Left forelimb (tissue), 1 donor: ENCODE measurements around the gene DTNB.

Experiments used
- DNase-seq: peaks from one replicate; pipeline ENCODE4 v3.0.0-alpha.2; 2018; ENCODE audit warnings: low spot score

The DTNB gene

DNA sequence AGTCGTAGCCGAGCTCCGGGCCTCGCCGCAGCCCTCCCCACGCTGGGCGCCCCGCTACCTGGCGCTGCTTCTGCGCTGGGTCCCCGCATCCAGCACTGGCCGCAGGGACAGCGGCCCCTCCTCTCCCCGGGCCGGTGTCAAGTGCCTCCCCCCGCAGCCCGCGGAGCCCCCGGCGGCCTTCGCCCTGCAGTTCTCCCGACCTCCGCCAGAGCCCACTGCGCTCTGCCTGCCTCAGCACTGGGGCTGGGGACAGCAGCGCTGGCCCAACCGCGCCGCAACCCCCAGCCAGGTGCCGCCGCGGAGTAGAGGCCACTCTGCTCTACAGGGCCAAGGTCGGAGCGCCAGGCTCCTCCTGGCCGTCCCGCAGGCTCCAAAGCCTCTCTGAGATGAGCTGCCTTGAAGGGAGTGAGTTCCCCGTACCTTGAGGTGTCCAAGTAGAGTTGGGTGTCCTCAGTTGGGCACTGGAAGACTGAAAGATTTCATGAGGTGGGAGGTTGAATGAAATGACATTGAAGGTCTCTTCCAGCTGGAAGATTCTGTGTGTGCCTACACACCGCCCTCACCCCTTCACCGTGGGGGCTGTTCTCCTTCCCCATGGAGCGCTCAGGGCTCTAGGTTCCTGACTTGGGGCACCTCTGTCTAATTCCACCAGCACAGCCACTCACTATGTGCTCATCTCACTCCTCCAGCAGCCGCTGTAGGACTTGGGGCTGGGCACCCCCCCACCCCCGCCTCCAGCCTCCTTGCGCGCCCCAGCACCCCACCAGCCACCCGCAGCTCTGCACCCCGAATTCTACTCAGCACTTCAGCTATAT is 330.8 kb downstream of the DTNB start:
- peak; percentile 87 for DNase-seq

DNA sequence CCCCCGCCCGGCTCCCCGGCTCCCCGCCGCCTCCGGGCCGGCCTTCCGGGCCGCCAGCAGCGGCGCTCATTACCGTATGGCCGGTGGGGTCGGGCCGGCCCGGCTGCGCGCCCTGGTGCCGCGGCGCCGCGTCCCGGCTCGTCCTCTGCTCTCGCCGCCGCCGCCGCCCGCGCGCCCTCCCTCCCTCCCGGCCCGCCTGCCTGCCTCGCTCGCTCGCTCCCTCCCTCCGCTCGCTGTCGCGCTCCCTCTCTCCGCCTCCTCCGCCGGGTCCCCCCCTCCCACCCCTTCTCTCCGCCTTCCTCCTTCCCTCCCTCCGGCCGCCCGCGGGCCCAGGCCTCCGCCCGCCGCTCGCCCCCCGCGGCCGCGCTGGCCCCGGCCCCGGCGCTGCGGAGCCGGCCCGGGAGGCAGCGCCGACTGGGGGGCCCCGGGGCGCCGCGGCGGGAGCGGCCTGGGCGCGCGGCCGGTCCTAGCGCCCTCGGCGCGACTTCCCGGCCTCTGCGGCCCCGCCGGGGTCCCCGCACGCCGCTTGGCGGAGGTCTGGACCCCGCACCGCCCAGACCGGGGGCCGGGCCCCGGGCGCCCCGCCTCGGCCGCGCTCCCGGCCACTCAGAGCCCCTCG is 331.5 kb downstream of the DTNB start, which contains the start of gene DNMT3A:
Gene DNMT3A (minus strand): TSS at position 173 of the 619 bp plus-strand sequence. CDS start 27,941 bp downstream, outside the sequence.
- peak; percentile 84 for DNase-seq

DNA sequence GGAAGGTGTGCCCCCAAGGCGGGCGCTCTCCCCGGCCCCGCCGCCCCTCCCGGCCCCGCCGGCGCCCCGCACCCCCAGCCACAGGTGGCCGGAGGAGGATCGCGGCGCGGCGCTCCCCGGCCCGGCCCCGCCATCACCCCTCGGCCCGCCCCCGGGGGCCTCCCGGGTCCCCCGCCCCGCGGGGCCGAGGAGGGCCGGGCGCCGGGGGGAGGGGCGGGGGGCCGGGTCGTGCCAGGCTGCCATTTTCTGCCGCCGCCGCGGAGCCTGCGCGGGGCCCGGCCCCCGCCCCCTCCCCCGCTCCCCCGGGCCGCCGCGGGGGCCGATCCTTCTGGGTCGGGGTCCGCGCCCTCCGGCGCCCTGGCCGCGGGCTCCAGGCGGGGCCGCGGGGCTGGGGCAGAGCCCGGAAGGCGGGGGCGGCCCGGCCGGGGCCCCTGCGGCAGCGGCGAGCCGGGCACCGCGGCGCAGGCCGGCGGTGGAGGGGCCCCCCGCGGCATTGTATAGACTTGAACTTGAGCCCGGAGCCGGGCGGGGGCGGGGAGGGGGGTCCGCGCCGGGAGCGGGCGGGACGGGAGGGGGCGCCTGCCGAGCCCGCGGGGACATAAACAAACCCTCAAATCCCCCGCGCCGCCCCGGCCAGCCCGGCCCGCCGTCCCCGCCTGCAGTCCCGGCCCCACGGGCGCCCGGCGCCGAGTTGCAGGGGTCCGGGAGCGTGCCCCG is 332.2 kb downstream of the DTNB start:
- no peak for DNase-seq

DNA sequence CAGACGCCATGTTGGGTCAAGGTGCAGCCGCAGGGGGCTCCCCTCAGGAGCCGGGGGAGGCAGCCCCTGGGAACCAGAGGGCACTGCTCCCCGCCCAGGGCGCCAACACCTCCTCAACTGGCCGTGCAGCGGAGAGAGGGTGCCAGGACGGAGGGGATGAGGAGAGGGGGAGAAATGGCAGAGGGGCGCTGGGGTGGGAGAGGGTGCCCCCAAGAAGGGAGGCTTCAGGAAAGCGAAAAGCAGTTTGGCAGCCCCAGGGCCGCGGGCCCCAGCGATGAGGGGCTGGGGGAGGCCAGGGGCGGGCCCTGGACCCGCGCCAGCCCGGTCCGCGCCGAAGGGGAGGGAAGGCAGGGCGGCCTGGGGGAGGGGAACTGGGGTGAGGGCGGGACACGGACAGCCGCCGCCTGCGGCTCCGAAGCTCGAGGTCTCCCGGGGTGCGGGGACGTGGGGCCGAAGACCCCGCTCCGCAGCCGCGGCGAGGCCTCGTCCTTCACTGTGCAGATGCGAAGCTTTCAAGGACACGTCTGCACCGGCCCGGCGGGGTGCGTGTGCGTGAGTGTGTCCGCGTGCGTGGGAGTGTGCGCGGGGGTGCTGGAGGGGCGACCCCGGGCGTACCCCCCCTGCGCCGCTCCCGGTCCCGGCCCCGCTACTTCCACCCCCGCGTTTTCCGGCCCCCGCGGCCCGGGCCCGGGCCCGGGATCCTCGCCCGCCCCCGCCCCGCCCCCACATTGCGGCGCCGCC is 333.0 kb downstream of the DTNB start:
- DNase-seq = peak; percentile 76

DNA sequence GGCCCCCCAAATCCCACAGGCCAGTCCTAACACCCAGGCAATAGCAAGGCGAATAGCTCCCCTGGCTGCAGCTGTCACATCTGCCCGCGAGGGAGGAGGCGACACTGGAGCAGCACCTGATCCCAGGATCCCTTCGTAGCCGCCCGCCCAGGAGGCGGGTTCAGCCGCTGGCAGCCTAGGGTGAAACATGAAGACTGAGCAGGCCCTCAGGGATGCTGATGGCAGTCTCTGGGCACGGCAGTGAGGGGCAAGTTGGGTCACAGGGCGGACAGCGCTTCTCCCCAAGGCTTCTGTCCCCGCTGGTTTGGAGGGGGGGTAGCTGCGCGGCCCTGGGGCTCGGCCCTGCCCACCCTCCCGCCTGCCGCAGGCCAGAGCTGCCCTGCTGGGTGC is 333.6 kb downstream of the DTNB start:
- DNase-seq = no peak

DNA sequence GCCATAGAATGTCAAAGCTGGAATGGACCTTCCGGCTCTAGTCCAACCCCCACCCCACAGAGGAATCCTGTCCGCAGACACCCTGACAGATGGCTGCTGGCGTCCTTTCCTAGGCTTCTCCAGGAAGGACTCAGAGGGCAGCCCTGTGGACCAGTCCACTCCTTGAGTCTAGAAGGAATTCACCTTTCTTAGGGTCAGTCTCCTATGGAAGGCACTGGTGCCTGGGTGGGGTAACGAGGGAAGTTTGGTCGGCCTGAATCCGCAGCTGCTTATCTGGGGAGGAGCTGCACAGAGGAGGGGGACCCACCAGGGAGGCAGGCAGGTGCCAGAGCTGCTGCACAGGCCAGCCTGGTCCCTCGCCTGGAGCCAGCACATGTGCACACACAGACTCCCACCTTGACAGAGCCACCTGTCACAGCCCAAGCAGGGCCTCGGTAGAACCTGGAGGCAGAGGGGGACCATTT is 334.1 kb downstream of the DTNB start:
- no peak for DNase-seq

DNA sequence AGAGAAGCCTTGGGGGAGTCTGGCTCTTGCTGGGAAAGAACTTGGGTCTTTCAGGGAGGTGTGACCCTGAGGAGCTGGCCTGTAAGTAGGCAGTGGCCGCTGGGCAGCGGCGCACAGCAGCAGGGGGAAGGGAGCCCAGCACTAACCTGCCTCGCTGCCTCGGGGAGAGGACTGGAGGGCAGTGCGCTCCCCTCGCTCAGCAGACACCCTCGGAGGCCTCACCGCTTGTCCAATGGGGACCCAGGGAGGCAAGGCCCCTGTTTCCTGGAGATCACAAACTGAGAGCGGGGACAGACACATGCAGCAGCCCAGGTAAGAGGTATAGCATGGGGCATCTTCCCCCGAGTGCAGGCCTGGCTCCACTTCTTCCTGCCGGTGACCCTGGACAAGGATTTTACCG is 335.0 kb downstream of the DTNB start:
- no peak for DNase-seq

DNA sequence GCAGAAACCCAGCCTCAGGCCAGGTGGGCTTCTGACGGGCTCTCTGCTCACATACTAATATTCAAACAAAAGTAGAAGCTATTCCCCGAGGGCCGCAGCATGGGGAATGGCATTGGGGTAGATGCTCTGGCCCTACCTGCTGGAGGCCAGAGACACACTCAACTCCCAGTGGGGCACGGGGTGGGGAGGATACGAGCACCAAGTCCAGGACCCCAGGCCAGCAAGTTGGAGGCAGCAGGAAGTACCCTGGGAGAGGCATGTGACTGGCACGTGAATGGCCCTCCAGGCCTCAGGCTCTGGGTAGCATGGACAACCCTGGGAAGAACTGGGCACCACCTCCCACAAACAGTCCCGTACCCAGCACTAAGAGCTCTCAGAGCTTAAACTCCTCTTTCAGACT is 335.5 kb downstream of the DTNB start:
- DNase-seq = no peak

DNA sequence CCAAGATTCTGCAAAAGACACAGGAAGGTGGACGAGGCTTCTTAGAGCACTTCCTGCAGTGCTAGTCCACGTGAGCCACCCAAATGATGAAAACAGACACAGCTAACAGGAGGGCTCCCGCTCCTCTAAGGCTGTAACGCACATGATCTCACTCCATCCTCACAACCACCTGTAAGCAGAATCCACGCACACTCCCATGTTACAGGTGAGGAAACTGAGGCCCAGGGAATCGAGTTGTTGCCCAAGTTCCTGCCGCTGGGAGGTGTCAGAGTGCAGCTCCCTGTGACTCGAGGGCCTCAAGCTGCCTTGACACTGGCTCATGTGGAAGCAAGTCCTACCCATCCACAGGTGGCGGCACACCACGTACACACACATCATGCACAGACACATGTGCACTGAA is 336.1 kb downstream of the DTNB start:
- no peak for DNase-seq

DNA sequence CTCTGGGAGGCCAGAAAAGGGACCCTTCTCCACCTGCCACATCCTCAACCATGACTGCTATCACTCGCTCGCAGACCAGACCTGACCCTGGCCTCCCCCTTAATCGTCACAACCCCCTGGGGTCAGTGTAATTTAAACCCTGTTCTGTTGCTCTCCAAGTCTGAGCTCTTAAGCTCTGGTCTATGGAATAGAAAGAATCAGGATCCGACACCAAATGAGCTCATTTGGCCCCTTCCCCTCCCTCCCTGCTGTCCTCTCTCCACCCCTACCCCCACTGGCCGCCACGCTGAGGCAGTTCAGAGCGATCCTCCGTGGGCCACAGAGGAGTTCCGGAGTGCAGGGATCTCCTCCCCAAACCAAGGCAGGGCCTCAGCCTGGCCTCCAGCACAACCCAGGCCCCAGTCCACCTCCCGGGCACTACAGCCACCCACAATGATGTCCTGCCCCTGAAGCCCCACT is 337.0 kb downstream of the DTNB start:
- no peak for DNase-seq

DNA sequence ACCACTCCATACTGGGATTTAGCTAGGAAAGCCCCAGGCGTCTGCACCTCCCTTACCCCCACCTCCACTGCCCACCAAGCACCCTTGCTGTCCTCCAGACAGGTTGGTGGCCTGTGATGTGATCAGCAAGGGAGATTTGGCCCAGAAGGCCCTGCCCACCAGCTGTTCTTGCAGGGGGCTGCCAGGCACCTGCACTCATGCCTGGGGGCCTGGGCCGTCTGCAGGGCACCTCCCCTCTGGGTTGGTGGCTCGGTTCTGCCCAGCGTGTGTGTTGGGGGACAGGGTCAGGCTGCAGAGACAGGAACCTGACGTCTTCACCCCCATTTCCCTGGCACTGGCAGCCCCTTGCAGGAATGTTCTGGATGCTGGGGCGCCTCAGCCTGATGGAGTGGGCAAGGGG is 337.4 kb downstream of the DTNB start:
- DNase-seq = no peak

DNA sequence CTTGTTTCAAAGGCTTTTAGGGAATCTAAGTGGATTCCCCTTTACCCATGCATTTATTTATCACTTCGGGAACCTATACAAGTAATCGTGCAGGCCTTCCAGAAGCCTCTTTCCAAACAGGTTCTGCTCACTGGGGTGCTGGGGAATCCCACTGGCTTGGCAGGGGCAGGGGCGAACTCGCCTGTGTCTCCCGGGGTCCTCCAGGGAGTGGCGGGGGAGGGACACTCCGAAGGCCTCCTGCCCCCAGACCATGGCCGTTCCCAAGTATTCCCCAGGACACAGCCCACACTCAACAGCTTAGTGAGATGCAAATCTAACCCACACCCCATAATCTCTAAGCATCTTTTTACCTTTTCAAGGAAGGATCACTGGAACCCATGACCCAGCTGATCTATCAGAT is 338.2 kb downstream of the DTNB start:
- DNase-seq = no peak

DNA sequence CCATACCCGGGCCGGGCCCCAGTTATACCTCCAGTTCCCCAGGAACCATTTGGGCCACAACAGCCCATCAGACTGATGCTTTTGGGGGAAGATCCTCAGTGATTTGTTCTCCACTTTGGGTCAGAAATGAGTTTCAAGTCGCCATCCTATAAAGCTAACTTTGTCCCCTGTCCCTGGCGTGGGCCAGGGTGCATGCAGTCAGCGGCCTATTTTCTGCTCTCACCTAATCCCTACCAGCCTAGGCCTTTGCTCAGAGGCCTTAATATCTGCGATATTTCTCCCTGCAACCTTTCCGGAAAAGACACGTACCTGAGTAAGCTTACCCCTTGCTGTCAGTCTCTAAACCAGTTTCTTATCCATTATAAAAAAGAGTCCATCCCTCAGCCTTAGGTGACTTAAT is 338.9 kb downstream of the DTNB start:
- no peak for DNase-seq

DNA sequence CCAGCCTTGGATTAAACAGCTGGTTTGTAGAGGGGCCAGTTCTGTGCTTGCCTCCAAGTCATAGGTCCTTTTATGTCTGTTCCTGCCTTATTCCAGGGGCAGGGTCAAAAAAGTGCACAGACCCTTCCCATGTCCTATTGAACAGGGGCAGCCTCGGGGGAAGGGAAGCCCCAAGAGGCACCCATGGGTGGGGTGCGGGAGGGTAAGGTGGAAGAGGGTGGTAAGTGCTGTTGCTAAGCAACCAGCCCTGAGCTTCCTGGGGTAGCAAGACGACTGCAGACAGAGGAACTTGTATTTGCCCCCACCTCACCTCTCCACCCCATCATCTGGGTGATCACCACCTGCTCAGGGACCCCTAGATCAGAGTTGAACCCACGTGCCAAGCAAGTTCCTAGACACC is 339.4 kb downstream of the DTNB start:
- no peak for DNase-seq

DNA sequence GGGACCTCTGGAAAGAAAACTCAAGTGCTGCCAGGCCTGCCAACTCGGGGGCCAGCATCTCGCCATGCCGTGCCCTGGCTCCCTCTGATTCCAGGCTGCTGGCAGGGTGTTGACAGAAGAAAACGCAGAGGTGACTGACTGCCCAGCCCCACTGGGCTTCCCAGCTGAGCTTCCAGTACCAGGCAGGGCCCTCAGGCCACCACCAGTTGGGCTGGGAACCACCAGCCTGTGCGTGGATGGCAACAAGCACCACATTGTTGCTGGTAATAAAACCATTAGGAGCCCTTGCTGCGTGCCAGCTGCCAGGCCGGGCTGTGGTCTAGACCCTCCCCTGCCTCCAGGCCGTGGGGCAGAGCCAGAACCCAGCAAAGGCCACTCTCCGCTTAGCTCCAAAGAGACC is 340.8 kb downstream of the DTNB start:
- DNase-seq = no peak

DNA sequence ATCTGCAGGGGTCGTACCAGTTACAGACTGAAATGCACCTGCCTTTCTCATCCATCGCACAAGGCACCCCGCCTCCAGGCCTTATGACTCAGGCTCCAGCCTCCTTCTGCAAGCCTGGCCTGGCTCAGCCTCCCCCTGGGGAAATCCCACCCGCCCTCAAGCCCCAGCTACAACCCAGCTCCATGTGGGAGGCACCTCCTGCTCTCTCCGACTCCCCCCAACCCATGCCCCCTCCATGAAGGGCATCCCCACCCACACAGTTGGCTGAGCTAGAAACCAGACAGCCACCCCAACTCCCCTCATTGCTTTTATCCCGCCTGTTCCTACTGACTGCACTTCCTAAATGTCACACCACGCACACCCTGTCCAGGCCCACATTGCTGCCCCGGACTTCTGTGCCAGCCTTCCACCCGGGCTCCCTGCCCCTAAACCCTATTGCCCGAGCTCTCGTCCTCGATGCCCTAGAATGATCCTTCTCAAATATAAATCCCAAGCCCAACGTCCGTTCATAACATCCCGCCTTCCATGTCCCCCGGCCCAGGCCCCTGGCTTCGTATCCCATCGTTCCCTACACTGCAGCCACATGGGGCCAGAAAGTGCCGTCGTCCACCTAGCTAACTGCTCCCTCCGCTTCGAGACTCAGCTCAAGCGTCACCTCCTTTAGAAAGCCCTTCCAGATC is 341.6 kb downstream of the DTNB start:
- DNase-seq = no peak

DNA sequence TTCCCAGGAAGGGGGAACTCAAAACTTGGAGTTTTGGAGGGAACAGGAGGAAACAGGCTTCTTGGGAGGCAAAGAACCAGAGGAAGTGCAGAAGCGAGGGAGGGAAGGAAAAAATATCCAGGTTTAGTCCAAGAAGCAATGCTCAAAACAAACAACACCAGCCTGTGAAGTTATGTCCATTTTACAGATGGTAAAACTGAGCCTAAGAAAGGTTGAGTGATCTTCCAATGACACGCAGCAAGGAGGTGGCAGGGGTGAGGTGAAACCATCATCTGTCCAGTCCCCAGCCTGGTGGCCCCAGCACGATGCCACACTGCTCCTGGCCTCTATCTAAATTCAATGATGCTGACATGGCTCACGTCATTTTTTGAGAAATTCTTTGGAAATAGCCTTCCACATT is 342.4 kb downstream of the DTNB start:
- DNase-seq = no peak

DNA sequence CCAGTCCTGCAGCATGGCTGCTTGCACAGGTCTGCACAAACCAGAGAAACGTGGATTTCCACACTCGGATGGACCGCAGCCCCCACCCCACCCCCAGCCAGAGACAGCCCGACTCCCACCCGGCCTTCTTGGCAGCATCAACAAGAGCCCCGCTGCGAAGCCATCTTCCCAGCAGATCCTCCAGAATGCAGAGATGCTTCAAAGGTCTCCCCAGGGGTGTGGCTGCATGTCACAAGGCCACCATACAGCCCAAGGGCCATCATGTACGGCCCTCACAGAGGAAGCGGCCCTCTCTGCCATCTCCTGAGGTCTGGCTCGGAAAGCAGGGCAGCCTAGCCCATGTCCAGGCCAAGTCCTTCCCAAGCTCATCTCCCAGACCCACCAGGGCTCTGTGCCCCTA is 343.1 kb downstream of the DTNB start:
- DNase-seq = no peak

DNA sequence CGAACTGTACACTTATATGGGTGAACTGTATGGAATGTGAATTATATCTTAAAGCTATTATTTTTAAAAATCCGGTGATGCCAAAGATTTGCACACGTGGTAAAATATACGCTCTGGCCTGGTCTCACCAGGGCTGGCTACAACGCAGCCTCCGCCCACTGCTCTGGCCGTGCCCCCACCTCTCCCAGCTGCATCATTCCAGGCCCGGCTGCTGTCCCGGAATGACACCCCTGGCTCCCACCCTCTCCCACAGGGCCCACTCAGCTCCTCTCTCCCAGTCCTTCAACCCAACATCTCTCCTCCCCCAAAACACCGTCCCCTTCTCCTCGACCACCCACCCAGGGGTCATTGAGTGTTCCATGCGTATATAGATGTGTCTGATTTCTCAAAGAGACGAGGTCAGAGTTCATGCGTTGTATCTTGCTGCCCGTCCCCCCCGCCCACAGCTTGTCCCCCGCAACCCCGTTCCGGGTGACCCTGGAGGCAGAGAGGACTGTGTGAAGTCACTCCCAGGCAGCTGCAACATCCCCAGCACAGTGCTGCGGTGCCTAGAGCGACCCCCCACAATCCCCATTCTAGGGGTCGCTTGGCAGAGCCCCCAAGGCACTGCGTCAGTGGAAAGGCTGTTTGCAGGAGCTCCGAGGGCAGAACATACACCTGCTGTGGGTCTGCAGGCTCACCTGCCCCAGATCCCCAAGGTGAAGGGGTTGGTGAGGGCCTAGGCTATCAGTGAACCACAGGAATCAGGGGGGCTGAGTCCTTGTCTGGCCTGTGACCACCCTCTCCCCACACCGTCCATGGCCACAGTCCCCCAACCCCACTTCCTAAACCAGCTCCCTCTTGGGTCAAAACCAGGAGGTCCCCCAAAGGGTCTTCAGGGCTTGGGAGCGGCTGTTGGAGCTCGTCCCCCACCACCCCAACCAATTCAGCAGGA is 345.0 kb downstream of the DTNB start:
- no peak for DNase-seq
